Vagina (tissue), 2 donors: ENCODE data around the gene DOLK.

Experiments used
- POLR2A ChIP-seq, 2 donors: fragments of 450-650 bp; IDR thresholded peaks; one replicate each; pipeline ENCODE4 v1.6.1; 2017; ENCODE audit warnings: antibody characterized with exemption in 2 of 2, mild to moderate bottlenecking in 2 of 2, moderate library complexity in 2 of 2
- POLR2AphosphoS5 ChIP-seq, 2 donors: sonication (generic); formaldehyde crosslinking; IDR thresholded peaks; one replicate each; pipeline ENCODE4 v1.9.0; 2017; ENCODE audit warnings: antibody characterized with exemption in 2 of 2, mild to moderate bottlenecking in 2 of 2, low read depth in 1 of 2; ENCODE audit not compliant: insufficient read depth in 1 of 2
- TF ChIP-seq, protein P1 (sequence below), 3 experiments: fragments of 450-650 bp in 2 of 3; fragments of 200-600 bp in 1 of 3; sonication (generic) in 1 of 3; IDR thresholded peaks; one replicate each; pipeline ENCODE4 v1.5.1; 2017 to 2019; ENCODE audit warnings: antibody characterized with exemption in 3 of 3, mild to moderate bottlenecking in 2 of 3, moderate library complexity in 2 of 3

DNA sequence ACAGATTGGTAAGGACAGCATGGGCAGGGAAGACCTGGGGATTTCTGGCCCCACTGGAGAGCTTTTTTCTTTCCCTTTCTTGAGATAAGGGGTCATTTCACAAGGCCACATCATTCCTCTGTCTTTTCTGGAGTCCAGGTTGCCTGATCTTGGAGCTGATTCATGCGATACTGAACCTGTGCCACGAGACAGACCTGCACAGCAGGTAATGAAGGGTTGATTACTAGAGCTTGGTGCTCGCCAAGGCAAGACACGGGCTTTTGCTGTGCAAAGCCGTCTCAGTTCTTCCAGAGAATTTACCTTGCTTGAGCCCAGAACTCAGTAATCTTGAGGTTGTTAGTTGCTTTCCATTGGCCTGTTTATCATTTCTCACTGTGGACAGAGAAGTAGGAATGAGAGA is 39.3 kb upstream of the DOLK start:
- TF ChIP-seq, protein P1, sequence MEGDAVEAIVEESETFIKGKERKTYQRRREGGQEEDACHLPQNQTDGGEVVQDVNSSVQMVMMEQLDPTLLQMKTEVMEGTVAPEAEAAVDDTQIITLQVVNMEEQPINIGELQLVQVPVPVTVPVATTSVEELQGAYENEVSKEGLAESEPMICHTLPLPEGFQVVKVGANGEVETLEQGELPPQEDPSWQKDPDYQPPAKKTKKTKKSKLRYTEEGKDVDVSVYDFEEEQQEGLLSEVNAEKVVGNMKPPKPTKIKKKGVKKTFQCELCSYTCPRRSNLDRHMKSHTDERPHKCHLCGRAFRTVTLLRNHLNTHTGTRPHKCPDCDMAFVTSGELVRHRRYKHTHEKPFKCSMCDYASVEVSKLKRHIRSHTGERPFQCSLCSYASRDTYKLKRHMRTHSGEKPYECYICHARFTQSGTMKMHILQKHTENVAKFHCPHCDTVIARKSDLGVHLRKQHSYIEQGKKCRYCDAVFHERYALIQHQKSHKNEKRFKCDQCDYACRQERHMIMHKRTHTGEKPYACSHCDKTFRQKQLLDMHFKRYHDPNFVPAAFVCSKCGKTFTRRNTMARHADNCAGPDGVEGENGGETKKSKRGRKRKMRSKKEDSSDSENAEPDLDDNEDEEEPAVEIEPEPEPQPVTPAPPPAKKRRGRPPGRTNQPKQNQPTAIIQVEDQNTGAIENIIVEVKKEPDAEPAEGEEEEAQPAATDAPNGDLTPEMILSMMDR (IDR thresholded peaks at IDR 0.05) = no peak
- TF ChIP-seq POLR2A (IDR thresholded peaks at IDR 0.05) (no peak), POLR2AphosphoS5 (IDR thresholded peaks at IDR 0.05; ENCODE audit: insufficient read depth in 1 of 2, low read depth in 1 of 2) (peak in 1 of 2 donors; percentile 32)
